CD4-positive, alpha-beta memory T cell (primary cell): ENCODE results near the gene AADACL4. TPM values are rescaled to one million over a fixed set of nuclear protein-coding genes. Genes with fewer than 3 reads are reported as not detected.
"Not testable (repeated sequence)": the region's sequence is repeated elsewhere in the genome, so short reads cannot be mapped to it uniquely, and the experiment has no call there.

Experiments
- CTCF ChIA-PET: fragments of 350-600 bp; sonication (Branson Sonifier 250); formaldehyde crosslinking; loops from one replicate; lab custom pipeline; 2021; ENCODE audit warnings: inconsistent platforms; ENCODE audit not compliant: partially characterized antibody; lab: Charles Lee
- POLR2A ChIA-PET: fragments of 350-600 bp; sonication (Branson Sonifier 250); formaldehyde crosslinking; loops from one replicate; lab custom pipeline; 2021; ENCODE audit not compliant: partially characterized antibody; lab: Charles Lee
- DNase-seq, 5 donors: peaks; one replicate each; pipeline versions ENCODE4 v3.0.0 to v3.0.0-alpha.2; 2020 to 2022; ENCODE audit warnings: mixed read lengths in 1 of 5
- H3K27ac ChIP-seq: one replicate; pipeline ENCODE4 v1.7.0; 2013; ENCODE audit warnings: low read depth, low read length
- H3K27me3 ChIP-seq: 2 replicates; pipeline ENCODE4 v1.7.0; 2013; ENCODE audit warnings: mild to moderate bottlenecking, low read length, moderate library complexity; ENCODE audit not compliant: insufficient read depth
- H3K36me3 ChIP-seq: 2 replicates; pipeline ENCODE4 v1.7.0; 2013; ENCODE audit warnings: mild to moderate bottlenecking, low read length, moderate library complexity; ENCODE audit not compliant: insufficient read depth
- H3K4me1 ChIP-seq: 2 replicates; pipeline ENCODE4 v1.7.0; 2013; ENCODE audit warnings: mild to moderate bottlenecking, low read length, moderate library complexity; ENCODE audit not compliant: insufficient read depth
- H3K4me3 ChIP-seq, 2 donors: one replicate each; pipeline ENCODE4 v1.7.0; 2013; ENCODE audit warnings: low read length in 2 of 2, mild to moderate bottlenecking in 1 of 2
- H3K9me3 ChIP-seq, 2 donors: one replicate each; pipeline ENCODE4 v1.7.0; 2013; ENCODE audit warnings: low read length in 2 of 2, control low read depth in 1 of 2; ENCODE audit not compliant: control insufficient read depth in 1 of 2
- H3K27ac Mint-ChIP-seq, 7 donors: one replicate each; pipeline ENCODE4 v1.8.0; 2020 to 2021; ENCODE audit warnings: mixed read lengths in 7 of 7, mild to moderate bottlenecking in 6 of 7, inconsistent platforms in 3 of 7, moderate library complexity in 3 of 7
- H3K27me3 Mint-ChIP-seq, 2 donors: one replicate each; pipeline ENCODE4 v1.8.0; 2020 to 2021; ENCODE audit warnings: mixed read lengths in 2 of 2
- H3K36me3 Mint-ChIP-seq, 2 donors: one replicate each; pipeline ENCODE4 v1.8.0; 2020 to 2021; ENCODE audit warnings: mixed read lengths in 2 of 2, inconsistent platforms in 1 of 2, mild to moderate bottlenecking in 1 of 2
- H3K4me1 Mint-ChIP-seq, 4 donors: one replicate each; pipeline ENCODE4 v1.8.0; 2020 to 2021; ENCODE audit warnings: mixed read lengths in 4 of 4, mild to moderate bottlenecking in 1 of 4
- H3K4me3 Mint-ChIP-seq, 8 donors: one replicate each; pipeline ENCODE4 v1.8.0; 2020 to 2021; ENCODE audit warnings: mixed read lengths in 8 of 8, mild to moderate bottlenecking in 7 of 8, moderate library complexity in 6 of 8, inconsistent platforms in 3 of 8
- H3K9me3 Mint-ChIP-seq, 8 donors: one replicate each; pipeline ENCODE4 v1.8.0; 2020 to 2021; ENCODE audit warnings: mixed read lengths in 8 of 8, mild to moderate bottlenecking in 5 of 8, inconsistent platforms in 3 of 8, moderate library complexity in 1 of 8
- intact Hi-C: fragments of 100-400 bp; cut with micrococcal nuclease; formaldehyde crosslinking; loops from one replicate; pipeline ENCODE4 v1.15.1; 2023
- polyA plus RNA-seq, 2 donors: library from polyadenylated mRNA; unstranded; fragments of 300-500 nt; fragmentation: Illumina TruSeq; gene quantifications; one replicate each; pipeline ENCODE4 v1.2.3, GENCODE V29; 2021
- total RNA-seq, 2 experiments: library from RNA; stranded (reverse); gene quantifications; one replicate each; pipeline ENCODE4 v1.2.3, GENCODE V29; 2021

Gene AADACL4
- total and polyA plus RNA-seq, 4 experiments from 2014 or later: not detected

DNA sequence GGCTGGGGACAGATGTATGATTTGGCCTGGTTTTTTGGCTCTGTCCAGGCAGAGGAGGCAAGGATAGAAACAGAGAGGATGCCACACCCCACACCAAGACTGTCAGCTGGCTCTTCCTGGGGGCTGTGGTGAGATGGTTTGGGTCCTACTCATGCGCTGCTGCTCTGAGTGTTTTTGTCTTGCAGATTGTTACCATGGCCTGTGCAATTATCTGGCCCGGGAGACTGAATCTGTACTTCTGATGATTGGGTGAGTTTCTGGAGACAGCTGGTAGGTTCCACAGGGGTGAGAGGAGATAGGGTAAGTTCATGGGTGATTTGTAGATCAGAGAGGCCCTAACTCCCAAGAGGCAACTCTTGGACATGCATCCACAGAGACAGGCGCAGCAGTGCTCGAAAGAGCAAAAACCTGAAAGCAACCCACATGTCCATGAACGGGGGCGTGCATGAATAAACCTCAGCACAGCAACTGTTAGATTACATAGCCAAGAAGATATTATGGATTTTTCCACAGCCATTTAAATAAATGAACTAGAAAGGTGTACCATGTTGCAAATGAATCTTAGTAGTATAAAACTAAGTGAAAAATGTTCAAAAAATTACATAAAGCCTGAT lies 17.8 kb downstream of the AADACL4 start:
- no peak for DNase-seq
- Histone ChIP-seq H3K27ac (no peak overlapping the region), H3K4me1 (peaks cover 4% of the 10 kb centered on the region), H3K36me3 (no peaks in the 10 kb centered on the region), H3K9me3 (no peaks in the 10 kb centered on the region), H3K4me3 (no peak overlapping the region), H3K27me3 (no peaks in the 10 kb centered on the region)
- peaks cover 4 to 8% (median 6%) of the 10 kb centered on the region in 4 donors for H3K4me1 Mint-ChIP-seq
- intact Hi-C loops: no loop called here
- peaks cover 3 to 6% of the 10 kb centered on the region in 2 donors for H3K27me3 Mint-ChIP-seq
- no peaks in the 10 kb centered on the region for H3K36me3 Mint-ChIP-seq
- peaks cover 0 to 7% (median 3%) of the 10 kb centered on the region in 8 donors for H3K9me3 Mint-ChIP-seq
- ChIA-PET POLR2A (no interaction called here), CTCF (interaction anchor here (1.0 kb wide), 1 partner anchor 57 kb away, joined by 3 read pairs; no protein-coding TSS in a partner anchor)
- H3K4me3 Mint-ChIP-seq: no peak overlapping the region
- H3K27ac Mint-ChIP-seq: no peak overlapping the region

DNA sequence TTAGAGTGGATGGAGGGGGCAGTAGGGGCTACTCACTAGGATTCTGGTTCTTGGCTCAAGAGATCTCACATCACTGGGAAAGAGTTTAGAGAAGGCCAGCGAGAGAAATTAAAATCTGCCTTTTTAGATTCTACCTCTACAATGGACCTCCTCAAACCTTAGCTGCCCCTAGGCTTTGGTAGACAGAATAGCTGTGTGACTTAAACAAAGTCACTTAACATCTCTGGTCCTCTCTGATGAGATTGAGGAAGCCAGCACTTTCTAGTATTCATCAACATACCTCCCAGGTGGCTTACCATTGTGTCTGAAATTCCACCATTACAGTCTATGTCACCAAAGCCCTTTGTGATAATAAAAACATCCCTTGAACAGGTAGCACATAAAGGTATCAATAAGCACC lies 18.7 kb downstream of the AADACL4 start:
- CTCF ChIA-PET: interaction anchor here (1.0 kb wide), 1 partner anchor 58 kb away, joined by 3 read pairs; no protein-coding TSS in a partner anchor
- Mint-ChIP-seq H3K27me3 (peaks cover 3 to 6% of the 10 kb centered on the region in 2 donors), H3K4me3 (no peak overlapping the region), H3K36me3 (no peaks in the 10 kb centered on the region), H3K9me3 (peaks cover 0 to 7% (median 3%) of the 10 kb centered on the region in 8 donors), H3K27ac (no peak overlapping the region), H3K4me1 (peaks cover 3 to 8% (median 5%) of the 10 kb centered on the region in 4 donors)
- DNase-seq: no peak
- H3K4me1 ChIP-seq: peaks cover 4% of the 10 kb centered on the region
- no peak overlapping the region for H3K27ac ChIP-seq
- H3K4me3 ChIP-seq: no peak overlapping the region
- H3K36me3 ChIP-seq: no peaks in the 10 kb centered on the region
- POLR2A ChIA-PET: no interaction called here
- intact Hi-C loops: no loop called here
- H3K27me3 ChIP-seq: no peaks in the 10 kb centered on the region
- no peaks in the 10 kb centered on the region for H3K9me3 ChIP-seq

DNA sequence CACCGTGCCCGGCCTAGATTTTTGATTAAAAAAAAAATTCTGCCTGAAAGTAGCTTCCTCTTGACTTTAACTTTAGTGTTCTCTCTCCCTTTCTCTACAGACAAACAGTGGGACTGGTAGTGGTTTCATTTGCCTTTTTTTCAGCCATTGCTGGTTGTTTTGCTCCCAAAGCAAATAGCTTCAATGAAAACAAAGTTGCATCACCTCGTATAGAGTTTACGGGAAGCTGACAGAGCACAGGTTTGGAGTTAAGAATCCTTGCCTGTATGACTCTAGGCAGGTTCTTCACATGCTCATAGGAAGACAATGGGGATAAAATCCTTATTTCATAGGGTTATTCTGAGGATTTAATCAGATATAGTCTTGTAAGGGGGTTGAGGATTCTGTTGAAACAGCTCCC lies 21.6 kb downstream of the AADACL4 start:
- intact Hi-C loops: no loop called here
- H3K27me3 ChIP-seq: no peaks in the 10 kb centered on the region
- no peaks in the 10 kb centered on the region for H3K4me1 ChIP-seq
- H3K27me3 Mint-ChIP-seq: no peaks in the 10 kb centered on the region
- POLR2A ChIA-PET: no interaction called here
- H3K36me3 Mint-ChIP-seq: no peaks in the 10 kb centered on the region
- no peak overlapping the region for H3K4me3 Mint-ChIP-seq
- no peak overlapping the region for H3K27ac ChIP-seq
- H3K9me3 ChIP-seq: no peaks in the 10 kb centered on the region
- DNase-seq: no peak
- no peak overlapping the region for H3K4me3 ChIP-seq
- no peaks in the 10 kb centered on the region for H3K4me1 Mint-ChIP-seq
- peaks cover 3 to 14% (median 10%) of the 10 kb centered on the region in 8 donors for H3K9me3 Mint-ChIP-seq
- H3K27ac Mint-ChIP-seq: no peak overlapping the region
- no peaks in the 10 kb centered on the region for H3K36me3 ChIP-seq
- CTCF ChIA-PET: interaction anchor here (0.7 kb wide), 1 partner anchor 367 kb away, joined by 3 read pairs; no protein-coding TSS in a partner anchor

DNA sequence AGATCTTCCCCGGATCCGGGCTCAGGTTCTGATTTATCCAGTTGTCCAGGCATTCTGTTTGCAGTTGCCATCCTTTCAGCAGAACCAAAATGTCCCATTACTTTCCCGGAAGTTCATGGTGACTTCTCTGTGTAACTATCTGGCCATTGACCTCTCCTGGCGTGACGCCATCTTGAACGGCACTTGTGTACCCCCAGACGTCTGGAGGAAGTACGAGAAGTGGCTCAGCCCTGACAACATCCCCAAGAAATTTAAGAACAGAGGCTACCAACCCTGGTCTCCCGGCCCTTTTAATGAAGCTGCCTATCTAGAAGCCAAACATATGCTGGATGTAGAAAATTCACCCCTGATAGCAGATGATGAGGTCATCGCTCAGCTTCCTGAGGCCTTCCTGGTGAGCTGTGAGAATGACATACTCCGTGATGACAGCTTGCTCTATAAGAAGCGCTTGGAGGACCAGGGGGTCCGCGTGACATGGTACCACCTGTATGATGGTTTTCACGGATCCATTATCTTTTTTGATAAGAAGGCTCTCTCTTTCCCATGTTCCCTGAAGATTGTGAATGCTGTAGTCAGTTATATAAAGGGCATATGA lies 22.4 kb downstream of the AADACL4 start:
- Histone ChIP-seq H3K27ac (no peak overlapping the region), H3K36me3 (no peaks in the 10 kb centered on the region), H3K4me1 (no peaks in the 10 kb centered on the region), H3K4me3 (no peak overlapping the region), H3K27me3 (no peaks in the 10 kb centered on the region), H3K9me3 (no peaks in the 10 kb centered on the region)
- intact Hi-C loops: no loop called here
- Mint-ChIP-seq H3K9me3 (peaks cover 3 to 14% (median 10%) of the 10 kb centered on the region in 8 donors), H3K4me1 (no peaks in the 10 kb centered on the region), H3K36me3 (no peaks in the 10 kb centered on the region), H3K27ac (no peak overlapping the region), H3K27me3 (no peaks in the 10 kb centered on the region), H3K4me3 (no peak overlapping the region)
- CTCF ChIA-PET: interaction anchor here (4.1 kb wide), 1 partner anchor 7 kb away, joined by 27 read pairs; no protein-coding TSS in a partner anchor
- no peak for DNase-seq
- POLR2A ChIA-PET: no interaction called here

DNA sequence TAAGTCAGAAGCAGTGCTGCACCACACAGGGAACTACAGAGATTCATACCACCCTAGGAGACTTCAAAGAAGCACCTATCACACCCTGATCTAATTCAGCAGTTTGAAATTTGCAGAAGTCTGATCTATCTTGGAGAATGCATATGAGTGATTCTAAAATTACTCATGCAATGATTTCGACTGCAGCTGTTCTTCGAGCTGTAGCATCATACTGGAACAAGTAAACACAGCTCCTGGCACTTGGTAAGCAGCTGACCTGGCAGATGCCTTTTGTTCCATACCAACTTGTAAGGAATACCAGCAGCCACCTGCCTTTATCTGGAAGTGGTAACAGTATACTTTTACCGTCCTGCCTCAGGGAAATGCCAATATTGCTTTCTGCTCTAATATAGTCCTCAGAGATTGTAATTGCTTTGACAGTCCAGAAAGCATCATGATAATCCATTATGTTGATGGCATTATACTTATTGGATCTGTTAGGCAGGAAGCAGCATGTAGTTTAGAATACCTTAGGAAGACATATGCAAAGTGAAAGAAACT lies 25.7 kb downstream of the AADACL4 start:
- CTCF ChIA-PET: interaction anchor here (4.1 kb wide), 1 partner anchor 11 kb away, joined by 27 read pairs; no protein-coding TSS in a partner anchor
- Histone ChIP-seq H3K36me3 (no peaks in the 10 kb centered on the region), H3K27me3 (no peaks in the 10 kb centered on the region), H3K9me3 (no peaks in the 10 kb centered on the region), H3K4me1 (no peaks in the 10 kb centered on the region), H3K27ac (no peak overlapping the region), H3K4me3 (no peak overlapping the region)
- intact Hi-C loops: no loop called here
- no peak overlapping the region for H3K27ac Mint-ChIP-seq
- H3K9me3 Mint-ChIP-seq: peaks cover 0 to 10% (median 6%) of the 10 kb centered on the region in 8 donors
- no peaks in the 10 kb centered on the region for H3K4me1 Mint-ChIP-seq
- POLR2A ChIA-PET: no interaction called here
- H3K27me3 Mint-ChIP-seq: peaks cover 2 to 10% of the 10 kb centered on the region in 2 donors
- DNase-seq: no peak
- no peaks in the 10 kb centered on the region for H3K36me3 Mint-ChIP-seq
- H3K4me3 Mint-ChIP-seq: no peak overlapping the region

DNA sequence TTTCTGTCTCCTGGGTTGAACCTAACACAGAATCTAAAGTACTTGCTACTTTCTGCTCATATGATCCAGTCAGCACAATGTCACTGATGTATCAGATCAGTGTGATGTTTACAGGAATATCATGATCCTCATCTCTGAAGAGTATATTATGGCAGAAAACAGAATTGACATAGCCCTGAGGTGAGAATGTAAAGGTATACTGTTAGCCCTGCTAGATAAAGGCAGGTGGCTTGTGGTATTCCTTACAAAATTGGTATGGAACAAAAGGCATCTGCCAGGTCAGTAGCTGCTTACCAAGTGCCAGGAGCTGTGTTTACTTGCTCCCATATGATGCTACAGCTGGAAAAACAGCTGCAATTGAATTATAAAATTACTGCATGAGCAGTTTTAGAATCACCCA lies 30.5 kb downstream of the AADACL4 start:
- Mint-ChIP-seq H3K27me3 (peaks cover 21 to 22% of the 10 kb centered on the region in 2 donors), H3K4me3 (no peak overlapping the region), H3K36me3 (no peaks in the 10 kb centered on the region), H3K4me1 (no peaks in the 10 kb centered on the region), H3K27ac (no peak overlapping the region), H3K9me3 (peaks cover 0 to 6% (median 0%) of the 10 kb centered on the region in 8 donors)
- ChIA-PET CTCF (no interaction called here), POLR2A (no interaction called here)
- intact Hi-C loops: no loop called here
- no peaks in the 10 kb centered on the region for H3K27me3 ChIP-seq
- no peak for DNase-seq
- no peaks in the 10 kb centered on the region for H3K9me3 ChIP-seq
- H3K4me1 ChIP-seq: no peaks in the 10 kb centered on the region
- H3K4me3 ChIP-seq: no peak overlapping the region
- H3K27ac ChIP-seq: no peak overlapping the region
- H3K36me3 ChIP-seq: no peaks in the 10 kb centered on the region

DNA sequence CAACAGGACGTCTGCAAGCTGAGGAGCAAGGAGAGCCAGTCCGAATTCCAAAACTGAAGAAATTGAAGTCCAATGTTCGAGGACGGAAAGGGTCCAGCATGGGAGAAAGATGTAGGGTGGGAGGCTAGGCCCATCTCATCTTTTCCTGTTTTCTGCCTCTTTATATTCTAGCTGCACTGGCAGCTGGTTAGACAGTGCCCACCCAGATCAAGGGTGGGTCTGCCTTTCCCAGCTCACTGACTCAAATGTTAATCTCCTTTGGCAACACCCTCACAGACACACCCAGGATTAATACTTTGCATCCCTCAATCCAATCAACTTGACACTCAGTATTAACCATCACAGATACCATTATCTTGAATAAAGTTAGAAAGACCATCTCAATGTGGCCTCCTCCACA lies 32.2 kb downstream of the AADACL4 start:
- CTCF ChIA-PET, H3K27ac Mint-ChIP-seq, POLR2A ChIA-PET, H3K36me3 ChIP-seq, H3K27me3 ChIP-seq, H3K4me1 Mint-ChIP-seq, DNase-seq, H3K27ac ChIP-seq, intact Hi-C loops, H3K4me3 Mint-ChIP-seq, H3K4me3 ChIP-seq, H3K36me3 Mint-ChIP-seq, H3K4me1 ChIP-seq, H3K9me3 ChIP-seq: not testable (repeated sequence)
- peaks cover 0 to 16% (median 11%) of the 10 kb centered on the region in 8 donors for H3K9me3 Mint-ChIP-seq
- H3K27me3 Mint-ChIP-seq: peaks cover 25% of the 10 kb centered on the region in 2 donors
